Left renal cortex interstitium (tissue), 4 donors: Measurements from ENCODE around the gene LCN15. TPM values are rescaled to one million over a fixed set of nuclear protein-coding genes. Genes with fewer than 3 reads are reported as not detected.
"Not testable (repeated sequence)": the region's sequence is repeated elsewhere in the genome, so short reads cannot be mapped to it uniquely, and the experiment has no call there.

Source experiments
- DNase-seq, 4 donors: peaks; one replicate each; pipeline ENCODE4 v3.0.0-alpha.2; 2013; ENCODE audit warnings: low read depth in 4 of 4, low spot score in 2 of 4, missing footprints in 1 of 4
- polyA plus RNA-seq, 4 donors: library from polyadenylated mRNA; unstranded; fragments of 120-200 nt; gene quantifications; one replicate each; pipeline ENCODE4 v1.2.1, GENCODE V29; 2013; ENCODE audit not compliant: insufficient read length in 4 of 4

The LCN15 gene
- polyA plus RNA-seq, 4 donors, result 0.07 to 0.17 (median 0.12) TPM

DNA sequence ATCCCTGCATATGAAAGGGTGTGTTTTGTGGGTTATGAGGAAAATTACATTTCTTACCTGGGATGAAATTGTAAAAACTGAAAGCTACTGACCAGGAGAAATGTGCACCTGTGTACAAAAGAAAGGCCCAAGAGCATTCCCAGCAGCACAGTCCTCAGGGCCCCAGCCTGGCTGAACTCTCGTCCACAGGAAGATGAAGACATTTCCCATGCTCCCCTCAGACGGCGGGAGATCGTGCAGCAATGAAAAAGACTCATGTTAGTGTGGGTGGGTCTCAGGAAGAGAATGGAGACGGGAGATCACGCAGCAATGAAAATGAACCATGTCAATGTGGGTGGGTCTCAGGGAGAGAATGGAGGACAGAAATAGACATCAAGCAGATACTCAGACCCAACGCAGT, 12.6 kb upstream of the LCN15 start:
- no peak for DNase-seq

DNA sequence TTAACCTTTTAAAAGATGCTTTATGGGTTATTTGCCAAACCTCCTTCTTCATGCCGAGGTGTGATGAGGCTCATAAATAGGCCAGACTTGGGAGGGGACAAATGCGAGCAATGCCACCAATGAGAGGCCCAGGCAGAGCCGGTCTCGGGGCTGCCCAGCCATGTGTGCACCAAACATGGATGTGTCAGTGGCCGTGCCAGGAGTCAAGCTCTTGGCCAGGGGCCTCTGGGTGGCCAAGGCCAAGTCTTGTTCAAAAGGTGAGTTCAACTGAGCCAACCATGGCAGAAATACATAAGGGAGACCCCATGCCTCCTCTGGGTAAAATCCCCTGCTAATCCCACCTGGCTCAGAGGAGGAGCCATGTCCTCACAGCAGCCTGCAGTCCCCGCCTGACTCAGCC, 10.9 kb upstream of the LCN15 start:
- no peak for DNase-seq

DNA sequence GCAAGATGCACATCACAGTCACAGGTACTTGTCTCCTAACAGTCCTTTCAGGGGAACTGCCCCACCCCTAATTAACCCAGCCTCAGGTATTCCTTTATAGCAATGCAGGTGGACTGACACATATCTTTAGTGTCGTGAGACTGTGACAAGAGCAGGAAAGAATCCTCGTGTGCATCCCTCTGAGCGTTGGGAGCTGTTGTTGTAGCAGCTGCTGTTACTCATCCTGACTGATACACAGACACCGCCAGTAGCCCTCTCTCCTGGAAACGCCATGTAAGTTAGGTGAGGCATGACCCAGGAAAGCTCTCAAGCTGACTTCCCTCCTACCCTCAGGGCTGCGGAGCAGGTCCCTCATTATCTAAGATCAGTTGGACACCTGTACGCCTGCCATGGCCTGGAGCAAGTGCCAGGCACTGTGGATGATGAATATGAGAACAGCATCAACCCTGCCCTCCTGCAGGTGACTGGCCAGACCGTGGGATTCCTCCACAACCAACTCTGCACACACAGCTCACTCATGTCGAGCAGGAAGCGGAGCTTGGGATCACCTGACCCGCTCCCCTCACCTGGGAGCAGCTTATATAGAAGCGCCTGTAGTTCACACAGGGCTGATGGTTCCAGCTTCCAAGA, 10.2 kb upstream of the LCN15 start:
- DNase-seq, result no peak

DNA sequence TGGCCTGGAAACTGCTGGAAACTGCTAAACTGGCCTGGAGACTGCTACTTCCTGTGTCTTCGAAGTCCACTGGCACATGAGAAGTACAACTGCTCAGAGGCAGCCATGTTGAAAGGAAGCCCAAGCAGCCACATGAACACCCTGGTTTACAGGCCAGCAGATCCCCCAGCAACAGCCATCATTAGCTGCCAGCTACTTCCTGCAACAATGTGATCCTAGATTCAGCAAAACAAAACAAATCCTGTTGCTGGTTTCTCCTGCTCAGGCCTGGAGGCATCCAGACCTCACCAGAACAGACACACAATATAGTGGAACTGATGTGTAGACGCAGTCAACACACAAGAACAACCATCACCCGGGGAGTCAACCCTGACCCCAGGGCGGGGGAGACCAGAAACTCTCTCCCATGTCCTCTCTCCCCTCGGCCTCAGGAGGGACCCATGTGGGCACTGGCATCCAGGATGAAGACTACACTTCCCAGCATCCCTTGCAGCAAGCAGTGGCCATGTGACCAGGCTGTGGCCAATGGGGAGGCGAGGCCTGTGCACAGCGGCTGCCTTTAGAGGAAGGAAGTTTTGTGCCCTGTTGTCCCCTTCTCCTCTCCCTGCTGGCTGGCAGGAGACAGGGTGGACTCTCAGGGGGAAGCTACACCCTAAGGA, 9.2 kb upstream of the LCN15 start:
- DNase-seq, result no peak

DNA sequence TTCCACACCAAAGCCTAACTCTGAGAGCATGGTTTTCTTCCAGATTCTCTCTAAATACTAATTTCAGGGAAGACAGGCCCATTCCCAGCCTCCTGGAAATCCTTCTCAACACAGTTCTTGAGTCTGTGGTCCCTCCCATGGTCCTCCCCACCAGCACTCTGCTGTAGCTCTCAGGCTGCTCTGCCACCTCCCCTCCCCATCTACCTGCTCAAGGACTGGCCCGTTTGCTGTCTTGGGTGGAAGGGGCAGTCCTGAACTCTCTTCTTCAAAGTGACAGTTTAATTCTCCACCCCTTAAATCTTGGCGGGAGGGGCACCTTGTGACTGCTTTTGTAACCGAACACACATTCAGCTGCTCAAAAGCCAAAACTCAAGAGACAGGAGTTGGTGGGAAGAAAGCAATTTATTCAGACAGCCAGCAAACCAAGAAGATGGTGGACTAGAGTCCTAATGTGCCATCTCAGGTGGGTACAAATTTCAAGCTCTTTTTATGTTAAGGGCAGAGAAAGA, 7.6 kb upstream of the LCN15 start:
- no peak for DNase-seq

DNA sequence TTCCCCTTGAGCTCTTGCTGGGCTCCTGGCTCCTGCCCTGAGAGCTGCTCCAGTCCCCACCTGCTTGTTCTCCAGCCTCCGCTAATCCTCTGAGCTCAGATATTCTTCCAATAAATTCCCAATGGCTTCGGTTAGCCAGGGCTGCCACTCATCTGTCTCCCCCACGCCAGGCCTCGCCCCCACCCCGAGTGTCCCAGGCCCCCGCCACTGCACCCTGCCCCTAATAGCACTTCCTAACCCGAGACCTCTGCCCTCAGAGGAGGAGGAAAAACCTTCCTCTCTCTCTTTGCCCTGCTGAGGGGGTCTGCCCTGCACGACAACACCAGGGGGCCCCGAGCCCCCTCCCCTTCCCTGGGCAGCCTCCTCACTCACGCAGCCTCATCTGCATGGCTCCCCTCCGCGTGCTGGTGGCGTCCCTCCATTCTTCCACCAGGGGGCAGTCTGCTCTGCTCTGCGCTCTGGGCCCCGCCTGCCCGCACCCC, 5.4 kb upstream of the LCN15 start:
- DNase-seq, result no peak

DNA sequence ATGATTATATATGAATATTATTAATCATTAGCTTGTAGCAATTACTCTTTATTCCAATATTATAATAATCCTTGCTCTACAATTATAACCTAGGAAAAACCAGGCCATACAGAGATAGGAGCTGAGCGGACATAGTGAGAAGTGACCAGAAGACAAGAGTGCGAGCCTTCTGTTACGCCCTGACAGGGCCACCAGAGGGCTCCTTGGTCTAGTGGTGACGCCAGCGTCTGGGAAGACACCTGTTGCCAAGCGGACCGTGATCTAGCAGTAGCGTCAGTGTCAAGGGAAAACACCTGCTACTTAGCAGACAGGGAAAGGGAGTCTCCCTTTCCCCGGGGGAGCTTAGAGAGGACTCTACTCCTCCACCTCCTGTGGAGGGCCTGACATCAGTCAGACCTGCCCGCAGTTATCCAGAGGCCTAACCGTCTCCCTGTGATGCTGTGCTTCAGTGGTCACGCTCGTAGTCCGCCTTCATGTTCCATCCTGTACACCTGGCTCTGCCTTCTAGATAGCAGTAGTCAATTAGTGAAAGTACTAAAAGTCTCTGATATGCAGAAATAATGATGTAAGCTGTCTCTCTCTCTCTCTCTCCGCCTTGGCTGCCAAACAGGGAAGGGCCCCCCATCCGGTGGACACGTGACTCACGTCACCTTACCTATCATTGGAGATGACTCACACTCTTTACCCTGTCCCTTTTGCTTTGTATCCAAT, 2.2 kb upstream of the LCN15 start:
- DNase-seq, result not testable (repeated sequence)

DNA sequence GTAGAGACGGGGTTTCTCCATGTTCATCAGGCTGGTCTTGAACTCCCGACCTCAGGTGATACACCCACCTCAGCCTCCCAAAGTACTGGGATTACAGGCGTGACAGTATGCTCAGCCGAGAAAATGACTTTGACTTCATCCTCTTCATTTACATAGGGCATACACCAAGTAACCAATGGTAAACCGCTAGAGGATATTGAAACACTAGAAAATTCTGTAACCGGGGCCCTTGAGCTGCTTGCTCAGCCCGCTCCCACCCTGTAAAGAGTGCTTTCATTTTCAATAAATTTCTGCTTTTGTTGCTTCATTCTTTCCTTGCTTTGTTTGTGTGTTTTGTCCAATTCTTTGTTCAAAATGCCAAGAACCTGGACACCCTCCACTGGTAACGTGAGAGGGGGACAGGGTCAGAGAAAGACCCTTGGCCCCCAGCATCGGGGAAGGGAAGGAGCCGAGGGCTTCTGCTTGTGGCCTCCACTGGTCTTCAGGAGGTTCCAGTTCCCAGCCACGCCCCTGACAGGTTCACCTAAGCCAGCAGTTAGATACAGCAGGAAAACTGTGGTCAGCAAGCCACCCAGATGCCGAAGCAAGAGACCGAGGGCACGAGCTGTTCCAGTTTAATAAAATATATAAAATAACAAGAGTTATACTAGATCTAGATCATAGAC, 1.6 kb upstream of the LCN15 start:
- DNase-seq, result not testable (repeated sequence)

DNA sequence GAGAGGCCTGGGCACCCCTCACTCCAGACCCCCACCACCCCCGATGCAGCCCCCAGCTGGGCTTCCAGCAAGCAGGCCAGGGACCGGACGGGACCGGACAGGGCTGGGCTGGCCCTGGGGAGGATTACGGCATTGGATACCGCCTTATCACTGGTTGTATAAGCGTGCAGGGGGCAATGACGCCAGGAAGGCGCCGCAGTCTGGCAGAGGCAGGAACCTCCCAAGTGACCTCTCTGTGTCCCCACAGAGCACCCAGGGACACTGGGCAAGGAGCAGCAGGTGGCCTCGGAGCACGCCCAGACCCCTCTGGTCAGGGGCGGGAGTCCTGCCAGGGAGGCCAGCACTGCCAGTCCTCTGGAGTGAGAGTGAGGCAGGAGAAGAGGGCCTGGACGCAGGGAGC, 723 bp upstream of the LCN15 start:
- DNase-seq, result no peak

DNA sequence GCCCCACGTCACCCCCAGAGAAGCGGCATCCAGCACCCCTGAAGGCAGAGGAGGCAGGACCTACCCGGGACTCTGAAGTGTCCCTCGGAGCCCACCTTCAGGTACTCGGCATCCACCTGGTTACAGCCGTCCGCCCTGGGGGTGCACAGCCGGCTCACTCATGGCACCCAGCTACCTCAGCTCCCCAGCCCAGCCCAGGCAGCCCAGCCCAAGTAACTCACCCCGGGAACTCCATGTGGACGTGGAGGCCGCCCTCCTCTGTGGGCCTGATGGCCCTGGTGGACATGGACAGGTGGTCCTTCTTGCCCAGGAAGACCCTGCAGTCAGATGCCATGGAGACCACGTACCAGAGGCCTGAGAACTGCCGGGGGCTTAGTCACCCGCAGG, 676 bp downstream of the LCN15 start:
- no peak for DNase-seq

DNA sequence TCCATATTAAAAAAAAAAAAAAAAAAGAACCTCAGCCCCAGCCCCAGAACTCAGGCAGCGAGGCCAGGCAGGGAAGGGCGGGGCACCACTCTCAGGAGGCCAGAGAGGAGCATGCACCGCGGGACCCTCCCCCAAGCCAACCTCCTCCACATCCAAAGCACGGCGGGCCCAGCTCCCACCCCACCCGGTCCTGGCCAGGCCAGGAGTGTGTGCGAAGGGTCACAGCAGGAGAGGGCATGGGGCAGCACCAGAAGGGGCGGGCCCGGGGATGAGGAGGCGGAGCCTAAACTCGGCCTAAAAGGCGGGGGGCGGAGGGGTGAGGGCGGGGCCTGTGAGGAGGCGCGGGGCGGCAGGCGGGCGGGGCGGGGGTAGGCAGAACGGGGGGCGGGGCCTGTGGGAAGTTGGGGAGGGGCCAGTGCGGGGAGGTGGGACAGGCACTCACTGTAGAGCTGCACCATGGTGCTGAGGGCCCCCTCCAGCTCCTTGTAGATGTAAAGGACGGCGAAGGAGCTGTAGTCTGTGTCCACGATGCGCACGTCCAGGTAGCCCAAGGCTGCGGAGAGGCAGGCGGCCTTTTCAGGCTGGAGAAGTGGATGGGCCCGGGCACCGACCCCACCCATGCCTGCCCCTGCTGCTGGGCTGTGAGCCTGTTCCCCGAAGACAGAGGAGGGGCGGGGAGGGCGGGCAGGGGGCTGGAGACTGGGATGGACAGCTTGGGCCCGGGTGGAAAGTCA, 1.2 kb downstream of the LCN15 start:
- no peak for DNase-seq

DNA sequence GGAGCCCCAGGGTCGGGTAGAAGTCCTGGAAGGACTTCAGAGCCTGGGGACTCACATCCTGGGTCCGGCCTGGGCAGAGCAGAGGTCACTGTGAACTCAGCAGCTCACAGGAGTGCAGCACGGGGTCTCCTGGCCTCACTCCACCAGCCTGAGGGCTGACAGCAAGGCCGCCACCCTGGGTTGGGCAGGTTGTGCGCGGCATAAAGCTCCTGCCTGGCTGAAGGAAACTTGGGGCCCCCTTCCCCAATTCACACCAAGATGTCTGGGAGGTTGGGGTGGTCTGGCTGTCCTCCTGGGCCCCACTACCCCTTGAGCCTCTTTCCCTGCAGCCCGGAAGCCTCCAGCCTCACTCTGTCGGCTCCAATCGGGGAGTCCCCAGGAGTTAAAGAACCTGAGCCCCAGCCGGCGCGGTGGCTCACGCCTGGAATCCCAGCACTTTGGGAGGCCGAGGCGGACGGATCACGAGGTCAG, 2.1 kb downstream of the LCN15 start:
- no peak for DNase-seq

DNA sequence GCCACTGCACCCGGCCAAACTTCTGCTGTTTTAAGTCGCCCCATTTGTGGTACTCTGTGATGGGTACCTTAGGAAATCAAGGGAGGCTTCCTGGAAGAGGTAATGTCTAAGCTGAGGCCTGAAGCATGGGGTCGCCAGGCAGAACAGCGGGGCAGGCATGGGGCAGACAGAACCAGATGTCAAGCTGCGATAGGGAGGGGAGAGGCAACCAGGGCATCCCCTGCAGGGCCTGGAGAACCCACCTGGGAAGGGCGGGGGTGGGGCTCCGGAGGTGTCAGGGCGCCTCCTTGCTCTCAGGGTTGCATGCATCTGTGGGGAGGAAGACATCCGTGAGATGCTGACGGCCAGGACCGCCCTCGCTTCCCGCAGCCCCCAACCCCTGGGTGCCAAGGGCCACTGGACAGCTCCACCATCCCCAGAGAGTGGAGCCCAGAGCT, 2.8 kb downstream of the LCN15 start:
- DNase-seq, result no peak

DNA sequence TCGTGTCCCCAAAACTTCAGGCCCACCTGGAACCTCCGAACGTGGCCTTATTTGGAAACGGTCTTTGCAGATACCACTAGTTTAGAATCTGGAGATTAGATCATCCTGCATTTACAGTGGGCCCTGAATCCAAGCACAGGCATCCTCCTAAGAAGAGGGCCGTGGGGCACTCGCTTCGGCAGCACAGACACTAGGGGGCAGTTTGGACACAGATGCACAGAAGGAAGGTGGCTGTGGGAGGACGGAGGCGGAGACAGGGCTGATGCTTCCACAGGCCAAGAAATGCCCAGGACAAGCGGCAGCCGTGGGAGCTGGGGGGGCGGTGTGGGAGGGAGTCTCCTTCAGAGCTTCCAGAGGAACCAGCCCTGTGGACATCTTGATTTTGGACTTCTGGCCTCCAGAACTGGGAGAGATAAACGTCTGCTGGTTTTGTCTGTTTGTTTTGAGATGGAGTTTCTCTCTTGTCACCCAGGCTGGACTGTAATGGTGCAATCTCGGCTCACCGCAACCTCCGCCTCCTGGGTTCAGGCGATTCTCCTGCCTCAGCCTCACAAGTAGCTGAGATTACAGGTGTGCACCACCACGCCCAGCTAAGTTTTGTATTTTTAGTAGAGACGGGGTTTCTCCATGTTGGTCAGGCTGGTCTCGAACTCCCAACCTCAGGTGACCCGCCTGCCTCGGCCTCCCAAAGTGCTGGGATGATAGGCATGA, 3.3 kb downstream of the LCN15 start:
- DNase-seq, result not testable (repeated sequence)

DNA sequence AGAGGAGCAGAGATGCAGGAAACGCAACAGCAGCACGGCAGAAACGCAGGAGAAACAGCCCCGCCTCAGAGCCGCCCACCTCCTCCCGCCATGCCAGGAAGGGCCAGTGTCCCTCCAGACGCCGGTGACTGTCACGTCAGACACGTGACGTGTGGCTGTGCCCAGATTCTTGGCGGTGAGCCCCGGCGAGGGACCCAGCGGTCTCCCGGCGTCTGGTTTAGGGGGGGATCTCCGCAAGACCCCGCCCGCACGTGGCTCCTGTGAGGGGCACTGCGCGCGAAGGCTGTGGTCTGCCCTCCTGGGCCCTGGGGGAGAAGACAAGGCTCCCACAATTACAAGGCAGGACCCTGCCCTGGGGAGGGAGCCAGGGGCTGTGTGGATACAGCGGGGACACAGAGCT, 3.9 kb downstream of the LCN15 start:
- no peak for DNase-seq

DNA sequence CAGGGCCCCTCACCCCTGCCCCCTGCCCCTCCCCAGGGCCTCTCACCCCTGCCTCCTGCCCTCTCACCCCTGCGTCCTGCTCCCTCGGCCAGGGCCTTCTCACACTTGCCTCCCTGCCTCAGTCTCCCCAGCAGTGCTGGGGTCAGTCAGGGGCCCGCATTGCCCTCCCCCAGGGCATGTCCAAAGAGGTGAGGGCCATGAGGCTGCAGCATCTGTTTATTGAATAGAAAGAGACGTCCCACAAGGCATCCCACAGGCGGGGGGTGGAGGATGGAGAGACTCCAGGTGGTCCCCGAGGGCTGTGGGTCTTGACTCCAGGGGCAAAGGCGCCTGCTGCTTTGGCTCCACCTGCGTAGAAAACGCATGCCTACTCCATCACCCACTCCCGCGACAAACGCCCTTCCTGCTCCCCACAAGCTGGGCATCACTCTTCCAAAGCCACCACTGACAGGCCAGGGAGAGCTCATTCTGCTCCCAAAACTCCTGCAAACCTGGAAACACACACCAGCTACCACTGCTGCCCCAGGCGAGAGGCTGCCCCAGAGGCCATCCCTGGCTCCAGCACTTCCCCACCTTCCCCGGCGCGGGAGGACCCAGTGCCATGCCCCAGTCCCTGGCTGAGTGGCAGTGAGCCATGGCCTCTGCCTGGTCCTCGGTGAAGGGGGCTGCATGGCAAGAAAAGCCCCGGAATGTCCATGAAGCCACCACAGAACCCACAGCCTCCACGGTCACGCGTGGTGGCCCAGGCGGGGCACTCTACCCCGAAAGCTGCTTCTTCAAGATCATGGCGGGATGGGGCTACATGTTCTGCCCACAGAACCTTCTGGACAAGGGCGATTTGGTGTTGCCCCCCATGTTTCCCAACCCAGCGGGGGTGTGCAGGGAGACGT, 4.6 kb downstream of the LCN15 start:
- no peak for DNase-seq

DNA sequence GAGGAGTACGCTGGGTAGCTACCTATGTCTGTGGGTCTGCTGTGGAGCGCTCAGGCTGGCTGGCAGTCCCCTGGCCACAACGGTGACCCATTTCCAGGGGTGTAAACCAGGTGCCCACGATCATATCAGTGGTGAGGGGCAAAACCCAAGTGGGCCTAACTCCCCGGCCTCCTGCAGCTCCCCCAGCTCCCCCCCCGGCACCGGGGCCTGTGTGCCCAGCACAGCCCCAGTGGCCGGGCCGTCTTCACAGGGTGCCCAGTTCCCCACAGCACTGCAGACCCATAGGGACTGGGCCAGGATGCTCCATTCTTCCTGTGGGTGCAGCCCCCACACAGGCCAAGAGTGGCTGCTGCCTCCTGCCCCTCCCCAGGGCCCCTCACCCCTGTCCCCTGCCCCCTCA, 5.3 kb downstream of the LCN15 start:
- DNase-seq, result no peak

DNA sequence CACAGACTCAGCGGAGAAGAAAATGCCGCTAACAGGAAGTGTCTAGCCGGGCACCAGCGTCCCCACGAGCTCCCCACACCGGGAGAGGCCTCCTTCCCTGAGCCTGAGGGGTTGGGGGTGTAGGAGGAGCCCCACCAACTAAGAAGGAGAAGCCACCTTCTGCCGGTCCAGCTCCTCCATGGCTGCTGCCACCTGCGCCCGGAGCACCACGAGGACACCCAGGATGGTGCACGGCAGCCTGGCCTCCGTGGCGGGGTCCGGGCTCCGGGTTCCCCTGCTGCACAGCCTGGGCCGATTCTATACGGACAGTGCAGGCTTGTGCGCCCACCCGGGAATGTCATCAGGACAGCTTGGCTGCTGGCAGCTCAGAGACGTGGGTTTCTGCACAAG, 6.6 kb downstream of the LCN15 start:
- DNase-seq, result no peak

DNA sequence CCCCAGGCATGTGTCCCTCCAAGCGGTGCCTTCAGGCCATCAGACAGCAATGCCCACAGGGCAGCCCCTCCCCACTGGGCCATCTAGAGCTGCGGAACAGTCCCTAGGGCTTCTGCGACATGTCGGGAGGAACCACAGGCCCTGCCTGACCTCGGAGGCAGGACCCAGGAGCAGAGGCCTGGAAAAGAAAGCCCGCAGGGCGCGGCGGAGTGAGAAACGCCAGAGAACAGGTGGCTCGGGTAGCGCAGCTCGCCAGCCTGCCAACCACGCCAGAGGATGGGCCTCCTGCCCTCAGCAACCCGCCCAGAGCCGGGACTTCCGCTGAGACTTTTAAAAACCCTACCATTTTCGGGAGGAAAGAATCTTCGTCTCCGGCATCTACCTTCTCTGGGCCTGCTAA, 7.0 kb downstream of the LCN15 start:
- no peak for DNase-seq
